HG03066 (cell line): ENCODE data around the gene CEP76.

Experiments used
- ATAC-seq: cut with Tn5 transposase; IDR thresholded peaks from one replicate; pipeline ENCODE4 v1.9.1; 2021; ENCODE audit warnings: low read depth; ENCODE audit not compliant: unreplicated experiment

The CEP76 gene

GRCh38 chr18:12702221-12703095, at the start of gene CEP76, which contains the start of gene PSMG2:
Gene CEP76, minus strand, starts transcription at chr18:12702723. Its CDS starts 175 bp downstream, at chr18:12702548.
Gene PSMG2, plus strand, starts transcription at chr18:12703042. Its CDS starts 66 bp downstream, at chr18:12703108.
- peak; percentile 84 for ATAC-seq

- ATAC-seq = no peak
These were observed 49.4 kb upstream of the CEP76 start for GRCh38 chr18:12751891-12752290.

- ATAC-seq = no peak
These were observed 49.0 kb upstream of the CEP76 start for GRCh38 chr18:12751503-12751884.

- ATAC-seq = no peak
These were observed 48.4 kb upstream of the CEP76 start for GRCh38 chr18:12750715-12751502.

GRCh38 chr18:12750076-12750714, 47.7 kb upstream of the CEP76 start:
- ATAC-seq = no peak

- no peak for ATAC-seq
These were observed 46.6 kb upstream of the CEP76 start for GRCh38 chr18:12749121-12749520.

GRCh38 chr18:12748671-12749070, 46.1 kb upstream of the CEP76 start:
- ATAC-seq = no peak

- no peak for ATAC-seq
These were observed 45.2 kb upstream of the CEP76 start for GRCh38 chr18:12747530-12748315.

GRCh38 chr18:12745095-12745795, 42.7 kb upstream of the CEP76 start:
- ATAC-seq = no peak

GRCh38 chr18:12744103-12744502, 41.6 kb upstream of the CEP76 start:
- ATAC-seq = no peak

GRCh38 chr18:12742453-12742852, 39.9 kb upstream of the CEP76 start:
- no peak for ATAC-seq

GRCh38 chr18:12741351-12741750, 38.8 kb upstream of the CEP76 start:
- ATAC-seq = no peak

- no peak for ATAC-seq
These were observed 34.9 kb upstream of the CEP76 start for GRCh38 chr18:12737243-12737902.

- ATAC-seq = no peak
These were observed 24.4 kb upstream of the CEP76 start for GRCh38 chr18:12726774-12727550.

- no peak for ATAC-seq
These were observed 23.8 kb upstream of the CEP76 start for GRCh38 chr18:12726331-12726730.

- no peak for ATAC-seq
These were observed 20.2 kb upstream of the CEP76 start for GRCh38 chr18:12722731-12723130.

GRCh38 chr18:12721495-12722275, 19.2 kb upstream of the CEP76 start:
- ATAC-seq = no peak

- ATAC-seq = no peak
These were observed 8.9 kb upstream of the CEP76 start for GRCh38 chr18:12711446-12711845.
